ENCODE results near the gene MIEF1.

Gene MIEF1

GRCh38 chr22:39528080-39528661 lies 26.1 kb downstream of the MIEF1 start:
- DNase-seq (ENCODE audit: low read depth in 2 of 2) = no peak

GRCh38 chr22:39528681-39529486 lies 26.8 kb downstream of the MIEF1 start:
- peak; percentile 86 to 88 for DNase-seq (ENCODE audit: low read depth in 2 of 2)

- no peak for DNase-seq (ENCODE audit: low read depth in 2 of 2)
Observed at GRCh38 chr22:39529487-39529851, 27.4 kb downstream of the MIEF1 start.

GRCh38 chr22:39530116-39530515 lies 28.0 kb downstream of the MIEF1 start:
- DNase-seq (ENCODE audit: low read depth in 2 of 2) = no peak

GRCh38 chr22:39530692-39531331 lies 28.7 kb downstream of the MIEF1 start:
- no peak for DNase-seq (ENCODE audit: low read depth in 2 of 2)

GRCh38 chr22:39532215-39533073 lies 30.4 kb downstream of the MIEF1 start, which contains the start of gene RPS19BP1:
Gene RPS19BP1, minus strand, starts transcription at chr22:39532748. Its CDS starts 10 bp downstream, at chr22:39532738.
- peak; percentile 99 for DNase-seq (ENCODE audit: low read depth in 2 of 2)

GRCh38 chr22:39534092-39534506 lies 32.0 kb downstream of the MIEF1 start:
- DNase-seq (ENCODE audit: low read depth in 2 of 2) = no peak

- DNase-seq (ENCODE audit: low read depth in 2 of 2) = peak; percentile 71 to 82
Observed at GRCh38 chr22:39534591-39535356, 32.7 kb downstream of the MIEF1 start.

- DNase-seq (ENCODE audit: low read depth in 2 of 2) = no peak
Observed at GRCh38 chr22:39535357-39535725, 33.3 kb downstream of the MIEF1 start.

GRCh38 chr22:39535831-39536449 lies 33.9 kb downstream of the MIEF1 start:
- DNase-seq (ENCODE audit: low read depth in 2 of 2) = no peak

- DNase-seq (ENCODE audit: low read depth in 2 of 2) = no peak
Observed at GRCh38 chr22:39536711-39537110, 34.6 kb downstream of the MIEF1 start.

- no peak for DNase-seq (ENCODE audit: low read depth in 2 of 2)
Observed at GRCh38 chr22:39537975-39538374, 35.9 kb downstream of the MIEF1 start.

GRCh38 chr22:39543095-39543494 lies 41.0 kb downstream of the MIEF1 start:
- DNase-seq (ENCODE audit: low read depth in 2 of 2) = no peak

- peak; percentile 59 to 65 for DNase-seq (ENCODE audit: low read depth in 2 of 2)
Observed at GRCh38 chr22:39545386-39546365, 43.6 kb downstream of the MIEF1 start.

GRCh38 chr22:39546889-39547586 lies 44.9 kb downstream of the MIEF1 start:
- no peak for DNase-seq (ENCODE audit: low read depth in 2 of 2)

- DNase-seq (ENCODE audit: low read depth in 2 of 2) = no peak
Observed at GRCh38 chr22:39547587-39547947, 45.5 kb downstream of the MIEF1 start.

GRCh38 chr22:39553429-39553828 lies 51.3 kb downstream of the MIEF1 start:
- DNase-seq (ENCODE audit: low read depth in 2 of 2) = no peak

GRCh38 chr22:39554151-39554550 lies 52.1 kb downstream of the MIEF1 start:
- DNase-seq (ENCODE audit: low read depth in 2 of 2) = no peak
